Astrocyte (in vitro differentiated cells and primary cell): ENCODE data around the gene OTOG.

Experiments
- CTCF ChIP-seq: IDR thresholded peaks from 2 replicates; pipeline ENCODE4 v1.5.1; 2011; ENCODE audit warnings: low read depth, mild to moderate bottlenecking, inconsistent platforms, low read length, moderate library complexity; ENCODE audit not compliant: insufficient read depth
- EZH2 ChIP-seq: IDR thresholded peaks from 2 replicates; pipeline ENCODE4 v1.6.1; 2012; ENCODE audit warnings: mild to moderate bottlenecking, low read length, inconsistent platforms; ENCODE audit not compliant: insufficient read depth

GRCh38 chr11:17542249-17542648, 4.8 kb upstream of the OTOG start:
- TF ChIP-seq CTCF (no peak), EZH2 (no peak)
